HG03175 (cell line): ENCODE data around the gene C17orf100.

Experiments
- ATAC-seq: cut with Tn5 transposase; IDR thresholded peaks from one replicate; pipeline ENCODE4 v1.9.1; 2021; ENCODE audit warnings: mild to moderate bottlenecking, moderate library complexity; ENCODE audit not compliant: unreplicated experiment

The C17orf100 gene

DNA sequence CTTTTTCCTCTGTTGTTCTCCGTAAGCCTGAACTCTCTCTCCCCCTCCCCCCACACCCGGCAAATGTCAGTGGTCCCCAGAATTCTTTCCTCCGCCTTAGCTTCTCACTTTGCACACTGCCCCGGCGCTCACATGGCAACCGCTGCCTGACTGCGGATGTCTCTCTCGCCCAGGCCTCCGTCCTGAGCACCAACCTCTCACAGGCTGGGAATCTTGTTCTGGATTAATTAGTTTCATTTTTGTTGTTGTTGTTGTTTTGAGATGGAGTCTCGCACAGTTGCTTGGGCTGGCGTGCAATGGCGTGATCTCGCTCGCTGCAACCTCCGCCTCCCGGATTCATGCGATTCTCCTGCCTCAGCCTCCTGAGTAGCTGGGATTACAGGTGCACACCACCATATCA is 16.7 kb downstream of the C17orf100 start:
- no peak for ATAC-seq

DNA sequence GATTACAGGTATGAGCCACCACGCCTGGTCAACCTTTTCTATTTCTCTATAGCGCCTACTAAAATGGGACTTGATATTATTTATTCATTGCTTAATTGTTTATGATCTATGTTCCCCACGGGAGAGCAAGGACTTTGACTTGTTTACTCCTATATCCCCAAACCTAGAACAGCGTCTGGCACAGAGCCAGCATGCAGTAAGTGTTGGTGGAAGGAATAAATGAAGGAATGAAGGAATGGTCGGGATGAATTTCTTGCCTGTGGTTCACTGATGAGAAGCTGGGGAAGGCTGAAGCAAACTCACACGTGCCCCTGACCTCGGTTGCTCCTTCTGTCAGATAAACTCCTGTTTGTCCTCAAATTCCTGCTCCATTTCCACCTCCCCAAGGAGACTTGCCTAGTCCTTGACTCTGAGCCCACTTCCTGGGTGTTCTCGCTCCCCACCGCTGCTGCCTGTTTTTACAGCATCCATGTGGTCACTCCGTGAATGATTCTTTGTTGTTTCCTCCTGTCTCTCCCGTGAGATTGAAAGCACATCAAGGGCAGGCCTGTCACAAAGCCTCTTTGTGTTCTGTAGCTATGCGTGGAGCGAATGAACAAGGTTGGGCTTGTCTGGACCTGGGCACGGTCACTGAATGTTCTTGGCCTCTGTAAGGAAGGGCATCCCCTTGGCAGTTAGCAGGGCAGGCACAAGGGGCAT is 17.3 kb downstream of the C17orf100 start:
- no peak for ATAC-seq

DNA sequence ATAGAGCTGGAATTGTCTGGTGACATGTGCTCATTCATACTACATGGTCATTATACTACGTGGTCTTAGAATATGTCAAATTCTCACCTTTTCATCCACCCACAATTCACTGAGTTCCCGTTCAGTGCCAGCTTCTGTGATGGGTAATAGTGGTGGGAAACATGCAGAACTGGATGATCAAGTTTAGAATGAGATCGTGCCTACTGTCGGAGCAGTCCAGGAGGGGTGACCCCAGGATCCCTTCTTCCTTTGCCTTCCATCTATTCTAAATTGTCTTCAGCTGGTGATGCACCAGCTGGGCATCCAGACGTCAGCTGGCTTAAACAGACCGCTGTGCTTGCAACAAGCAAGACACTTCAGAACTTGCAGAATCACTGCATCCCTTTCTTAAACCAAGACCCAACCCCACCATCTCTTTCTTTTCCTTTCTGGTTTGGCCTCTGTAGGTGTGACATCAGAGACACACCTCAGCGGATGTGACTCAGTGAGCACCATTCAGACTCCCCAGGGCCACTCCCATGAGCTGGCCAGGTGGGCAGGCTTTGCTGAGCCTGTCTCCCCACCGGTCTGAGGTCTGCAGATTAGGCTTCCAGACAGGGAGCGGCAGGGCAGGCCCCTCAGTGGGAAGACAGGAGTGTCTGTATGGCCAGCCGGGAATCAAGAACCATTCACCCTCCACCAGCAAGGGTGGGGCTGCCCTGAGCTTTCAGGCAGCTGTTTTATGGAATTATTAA is 18.1 kb downstream of the C17orf100 start:
- ATAC-seq: no peak

DNA sequence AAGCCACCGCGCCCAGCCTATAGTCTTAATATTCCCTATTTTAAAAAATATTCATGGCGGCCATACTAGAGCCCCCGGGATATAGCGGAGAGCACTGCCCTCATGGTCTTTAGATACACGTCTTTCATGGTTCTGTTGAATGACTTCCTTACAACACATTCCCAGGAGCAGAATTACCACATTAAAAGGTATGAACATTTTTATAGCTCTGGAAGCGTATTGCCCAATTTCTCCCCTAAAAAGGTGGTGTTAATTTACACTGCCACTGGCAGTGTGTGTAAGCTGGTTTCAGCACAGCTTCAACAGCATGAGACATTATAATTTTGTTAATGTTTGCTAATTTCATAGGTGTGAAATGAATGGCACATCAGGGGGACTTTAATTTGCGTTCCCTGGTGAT is 19.0 kb downstream of the C17orf100 start:
- ATAC-seq: no peak

DNA sequence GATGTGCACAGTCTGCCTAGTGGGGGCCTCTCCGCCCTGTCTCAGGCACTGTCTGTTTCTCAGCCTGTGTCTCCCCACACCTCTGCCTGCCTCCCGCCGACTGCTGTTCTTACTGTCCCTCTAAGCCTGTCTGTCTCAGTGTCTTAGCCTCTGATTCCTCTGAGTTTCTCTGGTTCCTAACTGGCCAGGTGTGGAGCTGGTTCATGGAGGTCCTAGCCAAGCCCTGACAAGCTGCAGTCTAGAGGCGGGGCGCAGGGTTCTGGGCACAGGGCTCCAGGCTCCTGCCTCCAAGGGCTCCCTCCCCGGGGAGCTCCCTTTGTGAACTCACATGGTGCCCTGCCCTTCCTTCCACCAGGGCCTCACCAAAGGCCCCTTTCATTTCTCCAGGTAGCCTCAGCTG is 19.4 kb downstream of the C17orf100 start:
- ATAC-seq: no peak

DNA sequence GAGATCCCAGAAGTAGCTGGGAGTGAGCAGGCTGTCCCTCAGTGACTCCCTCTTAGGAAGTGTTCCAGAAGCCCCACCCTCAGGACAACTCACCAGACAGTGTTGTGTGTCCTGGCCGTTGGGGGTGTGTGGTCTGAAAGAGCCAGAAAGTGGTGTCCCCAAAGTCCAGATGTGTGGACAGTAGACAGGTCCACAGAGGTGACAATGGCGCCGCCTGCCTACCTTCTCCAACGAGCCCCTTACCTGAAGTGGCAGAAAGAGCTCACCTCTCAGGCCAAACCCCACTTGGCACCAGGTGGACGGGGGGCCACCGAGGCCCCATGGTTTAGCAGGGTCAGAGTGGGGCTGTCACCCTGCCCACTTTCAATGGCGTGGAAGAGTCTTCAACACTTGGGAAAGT is 19.9 kb downstream of the C17orf100 start:
- no peak for ATAC-seq

DNA sequence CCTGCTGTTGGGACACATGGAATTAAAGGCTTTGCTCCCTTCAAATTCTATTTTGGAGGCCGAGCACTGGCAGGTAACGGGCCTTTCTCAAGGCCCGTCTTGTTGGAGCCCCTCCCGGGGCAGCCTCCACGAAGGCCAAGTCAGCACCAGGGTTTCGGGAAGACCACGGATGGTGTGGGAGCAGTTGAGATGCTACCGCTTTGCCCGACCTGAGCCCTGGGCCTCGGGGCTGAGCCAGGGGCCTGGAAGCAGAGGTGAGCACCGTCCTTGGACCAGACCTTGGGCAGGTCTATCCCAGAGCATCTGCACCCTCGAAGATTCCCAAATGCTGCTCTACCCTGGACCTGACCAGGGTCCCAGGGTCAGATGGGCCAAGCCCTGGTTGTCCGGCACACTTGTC is 23.0 kb downstream of the C17orf100 start:
- ATAC-seq: no peak

DNA sequence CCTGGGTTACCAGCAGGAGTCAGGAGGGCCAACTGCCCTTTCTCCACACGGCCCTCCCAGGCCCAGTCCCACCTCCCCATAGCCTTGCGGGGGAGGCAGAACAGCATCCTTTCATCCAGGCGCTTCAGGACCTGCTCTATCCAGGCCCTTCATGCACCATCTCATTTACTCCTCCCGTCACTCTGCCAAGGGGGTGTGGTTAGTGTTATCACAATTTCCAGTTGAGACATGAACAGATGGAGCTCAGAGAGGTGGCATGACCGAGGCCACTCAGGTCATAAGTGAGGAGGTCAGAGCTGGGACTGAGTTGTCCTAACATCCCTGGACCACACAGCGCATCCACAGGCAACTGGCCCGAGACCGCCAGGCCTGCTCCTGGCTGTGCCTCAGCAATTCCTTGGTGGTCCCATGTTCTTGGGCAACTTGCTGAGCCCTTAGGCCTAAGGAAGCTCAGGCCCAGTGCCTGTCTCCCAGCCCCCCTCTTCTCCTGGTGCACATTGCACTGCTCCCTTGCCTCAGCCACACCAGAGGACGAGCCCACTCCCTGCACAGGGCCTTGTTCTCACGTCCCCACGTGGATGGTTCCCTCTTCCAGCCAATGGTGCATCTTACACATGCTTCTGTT is 23.8 kb downstream of the C17orf100 start:
- ATAC-seq: no peak

DNA sequence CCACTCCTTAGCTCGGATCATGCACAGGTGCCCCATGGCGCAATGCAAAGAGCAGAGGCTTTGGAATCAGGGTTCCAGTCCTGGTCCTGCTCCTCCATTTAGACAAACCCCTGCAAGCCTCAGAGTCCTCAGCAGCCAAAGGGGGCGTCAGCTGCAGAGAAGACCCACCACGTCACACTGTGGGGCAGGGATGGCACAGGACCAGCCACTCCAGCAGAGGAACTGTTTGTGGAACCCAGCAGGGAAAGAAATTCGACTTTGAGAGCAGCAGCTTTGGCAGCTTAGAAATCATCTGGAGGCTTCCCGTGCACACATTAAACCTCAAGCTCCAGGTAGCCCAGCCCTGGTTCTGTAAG is 25.2 kb downstream of the C17orf100 start:
- no peak for ATAC-seq

DNA sequence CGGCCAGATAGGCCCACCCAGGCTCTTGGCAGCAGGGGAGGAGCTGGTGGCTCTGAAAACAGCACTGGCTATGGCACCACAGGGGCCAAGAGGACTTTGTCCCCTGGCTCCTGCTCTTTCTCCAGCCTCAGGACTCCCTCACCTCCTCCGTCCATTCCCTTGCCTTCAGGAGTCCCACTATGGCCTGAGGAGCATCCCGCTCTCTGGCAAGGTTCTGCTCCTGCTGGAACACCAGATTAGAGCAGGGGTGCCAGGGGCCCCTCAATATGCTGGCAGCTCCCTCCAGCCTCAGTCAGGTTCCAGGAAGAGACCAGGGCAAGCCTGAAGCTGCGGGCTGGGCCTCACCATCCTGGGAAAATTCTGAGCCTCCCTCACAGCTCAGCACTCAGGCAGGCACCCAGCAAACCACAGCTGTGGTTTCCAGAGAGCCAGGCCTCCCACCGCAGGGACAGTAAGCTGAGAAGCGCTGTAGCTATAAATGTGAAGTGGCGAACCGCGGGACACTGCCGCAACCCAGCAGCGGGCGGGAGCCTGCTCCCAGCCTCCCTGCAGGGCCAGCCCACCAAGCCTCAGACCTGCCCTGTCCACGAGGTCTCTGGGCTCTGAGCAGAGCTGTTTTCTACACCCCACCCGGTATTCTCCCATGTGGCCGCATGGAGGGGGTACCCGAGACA is 25.7 kb downstream of the C17orf100 start:
- ATAC-seq: no peak

DNA sequence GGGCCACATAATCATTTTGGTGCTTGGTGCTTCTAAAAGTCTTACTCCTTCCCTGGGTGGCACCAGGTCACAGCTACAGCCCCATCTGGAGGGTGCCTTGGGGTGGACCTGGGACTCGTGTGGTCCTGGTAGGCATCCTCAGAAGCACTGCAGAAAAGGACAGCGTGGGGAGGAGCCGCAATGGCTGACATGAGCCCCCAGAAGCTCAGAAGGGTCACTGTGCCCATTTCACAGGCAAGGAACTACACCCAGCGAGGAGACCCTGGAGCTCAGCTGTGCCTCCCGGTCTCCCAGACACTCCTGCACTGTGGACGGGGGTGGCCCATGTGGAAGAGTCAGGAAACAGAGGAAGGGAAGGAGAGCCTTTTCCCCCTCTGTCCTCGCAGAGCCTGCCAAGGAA is 26.4 kb downstream of the C17orf100 start:
- no peak for ATAC-seq

DNA sequence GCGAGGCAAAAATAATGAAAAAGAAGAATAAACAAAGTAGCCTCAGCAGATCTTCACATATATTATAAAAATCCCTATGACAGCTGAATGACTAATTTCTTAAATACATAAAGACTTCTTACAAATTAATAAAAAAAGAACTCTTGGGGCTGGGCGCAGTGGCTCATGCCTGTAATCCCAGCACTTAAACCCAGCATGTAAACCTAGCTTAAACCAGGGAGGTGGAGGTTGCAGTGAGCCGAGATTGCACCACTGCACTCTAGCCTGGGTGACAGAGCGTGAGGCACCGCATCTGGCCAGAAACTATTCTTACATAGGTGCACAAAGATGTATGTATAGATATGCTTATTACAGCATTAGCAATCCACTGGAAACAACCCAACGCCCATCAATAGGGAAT is 27.7 kb downstream of the C17orf100 start:
- ATAC-seq: no peak

DNA sequence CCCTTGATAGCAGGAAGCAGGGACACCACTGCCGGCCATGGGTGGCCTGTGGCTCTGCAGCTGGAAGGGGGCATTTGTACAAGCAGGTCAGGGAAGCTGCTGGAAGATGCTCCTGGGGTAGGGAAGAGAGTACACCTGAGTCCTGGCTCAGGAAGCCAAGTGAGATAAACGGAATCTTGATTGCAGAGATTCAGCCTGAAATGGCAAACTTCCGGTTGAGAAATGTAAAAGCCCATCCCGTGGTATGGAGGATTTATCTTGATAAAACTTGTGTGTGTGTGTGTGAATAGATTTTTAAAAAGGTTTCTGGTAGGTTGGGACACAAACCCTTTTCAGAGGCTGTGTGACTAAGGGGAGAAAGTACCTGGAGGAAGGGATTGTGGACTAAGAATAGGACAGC is 29.6 kb downstream of the C17orf100 start:
- no peak for ATAC-seq

DNA sequence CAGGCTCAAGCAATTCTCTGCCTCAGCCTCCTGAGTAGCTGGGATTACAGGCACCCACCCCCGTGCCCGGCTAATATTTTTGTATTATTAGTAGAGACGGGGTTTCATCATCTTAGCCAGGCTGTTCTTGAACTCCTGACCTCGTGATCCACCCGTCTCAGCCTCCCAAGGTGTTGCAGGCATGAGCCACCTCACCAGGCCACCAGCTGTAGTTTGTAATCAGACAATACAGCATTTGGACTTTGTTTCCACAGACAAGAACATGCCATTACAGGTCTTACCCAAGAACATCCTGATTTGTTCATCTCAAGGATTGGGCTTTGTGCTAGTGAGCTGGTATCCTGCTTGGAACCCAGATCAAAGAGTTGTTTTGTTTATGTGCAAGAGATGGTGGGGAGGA is 30.1 kb downstream of the C17orf100 start:
- no peak for ATAC-seq

DNA sequence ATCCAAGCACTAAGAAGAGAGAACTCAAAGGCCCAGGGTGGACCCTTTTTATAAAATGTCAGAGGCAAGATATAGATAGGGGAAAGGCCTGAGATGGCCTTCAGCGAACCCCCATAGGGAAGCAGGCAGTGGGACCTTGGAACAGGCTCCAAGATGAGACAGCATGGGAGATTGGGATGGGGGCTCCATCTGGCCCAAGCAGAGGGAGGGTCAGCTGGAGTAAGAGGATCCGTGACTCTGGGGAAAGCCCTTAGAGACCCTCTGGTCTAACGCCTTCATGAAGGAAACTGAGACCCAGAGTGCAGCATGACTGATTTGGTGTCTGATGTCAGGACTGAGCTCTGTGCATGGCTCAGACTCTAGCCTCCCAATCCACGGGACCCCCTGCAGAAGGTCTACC is 30.8 kb downstream of the C17orf100 start:
- ATAC-seq: no peak

DNA sequence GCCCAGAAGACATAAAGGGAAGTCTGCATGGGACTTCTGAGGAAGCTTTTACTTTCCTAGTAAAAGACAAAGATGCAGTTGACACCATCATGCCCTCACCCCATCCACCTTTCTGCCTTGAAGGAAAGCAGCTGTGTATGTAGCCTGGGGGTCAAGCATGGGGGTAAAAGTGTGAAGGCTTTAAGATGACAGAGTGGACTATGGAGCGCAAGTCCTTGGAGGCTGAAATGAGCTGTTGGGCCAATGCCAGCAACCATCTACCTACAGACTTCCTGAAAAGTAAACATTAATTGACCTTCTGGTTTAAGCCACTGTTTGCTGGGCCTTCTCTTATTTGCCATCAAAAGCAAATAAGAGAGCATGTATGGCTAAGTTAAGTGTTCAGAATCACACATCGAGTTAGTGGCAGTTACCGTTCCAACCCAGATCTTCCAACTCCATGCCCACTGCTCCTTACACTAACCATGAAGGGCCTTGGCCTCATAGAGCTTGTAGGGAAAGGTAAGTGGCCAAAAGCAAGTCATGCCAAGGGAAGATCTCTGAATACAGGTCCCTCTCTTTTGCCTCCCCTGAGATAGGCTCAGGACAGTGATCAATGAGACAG is 31.6 kb downstream of the C17orf100 start:
- no peak for ATAC-seq

DNA sequence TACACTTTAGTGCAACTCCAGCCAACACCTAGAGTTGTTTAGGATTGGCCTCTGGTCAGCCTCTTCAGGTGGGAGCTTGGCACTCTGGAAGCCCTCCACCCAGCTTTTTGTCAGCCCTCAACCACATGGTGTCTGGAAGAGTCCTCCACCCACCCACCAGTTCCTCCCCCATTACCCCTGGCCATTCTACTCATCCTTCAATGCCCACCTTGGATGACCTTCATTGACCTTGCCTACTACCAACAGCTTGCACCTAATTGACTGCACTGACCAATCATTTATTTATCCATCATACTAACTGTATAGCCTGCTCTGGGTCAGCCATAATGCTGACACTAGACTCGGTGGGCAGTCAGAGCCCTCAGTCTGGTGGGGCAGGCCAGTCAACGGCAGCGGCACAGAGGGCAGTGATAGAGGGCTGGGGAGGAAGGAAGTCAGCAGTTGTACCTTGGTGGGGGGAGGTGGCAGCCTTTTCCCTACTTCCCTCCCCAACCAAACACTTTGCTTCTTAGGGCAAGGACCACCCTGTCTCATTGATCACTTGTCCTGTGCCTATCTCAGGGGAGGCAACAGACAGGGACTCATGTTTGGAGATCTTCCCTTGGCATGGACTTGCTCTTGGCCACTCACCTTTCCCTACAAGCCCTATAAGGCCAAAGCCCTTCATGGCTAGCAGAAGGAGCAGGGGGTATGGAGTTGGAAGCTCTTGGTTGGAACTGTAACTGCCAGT is 32.3 kb downstream of the C17orf100 start:
- ATAC-seq: no peak

DNA sequence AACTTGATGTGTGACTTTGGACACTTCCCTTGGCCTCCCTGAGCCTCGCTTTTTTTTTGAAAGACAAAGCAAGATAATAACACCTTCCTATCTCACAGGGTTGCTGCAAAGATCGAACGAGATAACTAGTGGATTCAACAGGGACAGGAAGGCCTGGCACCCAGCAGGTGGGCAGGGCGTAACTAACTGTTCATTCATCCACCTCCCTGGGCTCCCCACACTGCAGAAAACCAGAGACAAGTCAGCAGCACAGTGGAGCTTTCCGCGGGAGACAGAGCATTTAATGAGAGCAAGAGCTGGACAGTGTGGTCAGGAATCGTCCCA is 32.9 kb downstream of the C17orf100 start:
- no peak for ATAC-seq

DNA sequence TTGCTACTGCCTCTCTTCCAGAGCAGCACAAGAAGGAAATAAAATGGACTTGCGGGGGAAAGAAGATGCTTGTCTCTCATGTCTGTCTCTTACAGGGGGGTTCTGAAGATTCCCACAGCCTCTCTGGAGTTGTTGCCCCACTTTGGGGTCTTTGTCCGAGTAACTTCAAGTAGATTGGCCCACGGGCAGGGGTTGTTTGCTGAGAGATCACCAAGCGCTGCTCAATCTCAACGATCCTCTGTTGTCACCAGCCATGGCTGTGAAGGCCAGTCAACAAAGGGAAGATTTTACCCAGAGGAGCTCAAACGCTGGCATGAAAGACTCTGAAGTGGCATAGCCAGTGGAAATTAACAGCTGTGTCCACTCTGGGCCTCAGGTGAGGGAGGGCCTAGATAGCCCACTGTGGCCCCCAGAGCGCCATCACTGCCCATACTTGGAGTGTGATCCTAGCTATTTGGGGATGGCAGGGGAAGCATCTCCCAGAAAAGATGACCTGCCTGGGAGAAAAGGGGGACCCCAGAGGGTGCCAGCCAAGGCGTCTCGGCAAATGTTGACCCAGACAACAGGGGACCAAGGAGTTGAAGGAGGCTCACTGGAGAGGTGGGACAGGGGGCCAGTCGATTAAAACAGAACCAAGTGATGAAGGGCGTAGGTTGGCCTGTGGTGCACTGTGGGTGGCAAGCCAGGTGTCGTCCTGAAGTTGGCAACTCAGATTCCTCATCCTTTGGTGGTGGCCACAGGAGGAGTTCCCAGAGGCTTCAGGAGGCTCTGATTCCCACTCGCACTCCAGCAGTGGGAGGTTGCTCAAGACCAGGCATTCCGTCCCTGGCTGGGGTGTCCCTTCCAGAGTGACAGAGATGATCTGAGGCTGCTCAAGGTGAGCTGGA is 33.6 kb downstream of the C17orf100 start:
- ATAC-seq: no peak

DNA sequence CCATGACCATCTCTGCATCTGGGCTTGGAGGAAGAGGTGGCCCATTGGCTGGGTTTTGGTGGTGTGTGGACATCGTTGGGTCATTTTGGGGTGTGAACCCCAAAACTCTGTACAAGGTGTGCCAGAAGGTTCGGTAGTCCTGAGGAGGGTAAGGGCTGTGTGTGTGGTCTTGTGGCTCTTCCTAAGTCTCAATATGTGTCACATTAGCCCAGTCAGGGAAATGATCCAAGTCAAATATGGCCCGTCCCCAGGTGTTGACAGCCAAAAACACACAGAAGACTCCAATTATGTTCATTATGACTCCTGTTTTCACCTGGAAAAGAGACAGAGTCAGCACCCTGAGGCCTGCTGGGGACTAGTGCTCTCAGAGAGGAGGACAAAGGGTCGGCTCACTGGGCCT is 34.5 kb downstream of the C17orf100 start:
- ATAC-seq: no peak
